Stimulated activated CD4-positive, alpha-beta T cell treated with anti-CD3 and anti-CD28 coated beads, TNF-alpha, amount 100 ng/mL, for 1 hour (primary cell): ENCODE measurements around the gene RPS23.
"Not testable (repeated sequence)": the region's sequence is repeated elsewhere in the genome, so short reads cannot be mapped to it uniquely, and the experiment has no call there.

Source experiments
- DNase-seq, 3 donors: peaks; one replicate each; pipeline ENCODE4 v3.0.0-alpha.2; 2020; ENCODE audit warnings: low read depth in 3 of 3, low spot score in 1 of 3

Gene RPS23

GRCh38 chr5:82290908-82291307 is 12.8 kb upstream of the RPS23 start:
- DNase-seq: no peak

GRCh38 chr5:82290005-82290404 is 11.9 kb upstream of the RPS23 start:
- DNase-seq: no peak

GRCh38 chr5:82287625-82288024 is 9.5 kb upstream of the RPS23 start:
- DNase-seq: no peak

- no peak for DNase-seq
Measured at GRCh38 chr5:82285206-82285605, 7.1 kb upstream of the RPS23 start.

GRCh38 chr5:82283893-82284292 is 5.7 kb upstream of the RPS23 start:
- no peak for DNase-seq

GRCh38 chr5:82278711-82279370 is 687 bp upstream of the RPS23 start:
- no peak for DNase-seq

- no peak for DNase-seq
Measured at GRCh38 chr5:82277613-82277986, 554 bp downstream of the RPS23 start.

GRCh38 chr5:82276800-82277612 is 1.1 kb downstream of the RPS23 start:
- no peak for DNase-seq

- DNase-seq: no peak
Measured at GRCh38 chr5:82275216-82275664, 2.9 kb downstream of the RPS23 start.

- DNase-seq: no peak
Measured at GRCh38 chr5:82274343-82275211, 3.6 kb downstream of the RPS23 start.

- not testable (repeated sequence) for DNase-seq
Measured at GRCh38 chr5:82273426-82273825, 4.7 kb downstream of the RPS23 start.

GRCh38 chr5:82272571-82273356 is 5.4 kb downstream of the RPS23 start:
- not testable (repeated sequence) for DNase-seq

GRCh38 chr5:82269363-82269762 is 8.8 kb downstream of the RPS23 start:
- not testable (repeated sequence) for DNase-seq

- not testable (repeated sequence) for DNase-seq
Measured at GRCh38 chr5:82267297-82267933, 10.7 kb downstream of the RPS23 start.

- no peak for DNase-seq
Measured at GRCh38 chr5:82265047-82265446, 13.1 kb downstream of the RPS23 start.

GRCh38 chr5:82259172-82259800 is 18.9 kb downstream of the RPS23 start:
- no peak for DNase-seq

GRCh38 chr5:82257729-82258128 is 20.4 kb downstream of the RPS23 start:
- DNase-seq: no peak

- DNase-seq: no peak
Measured at GRCh38 chr5:82257247-82257646, 20.9 kb downstream of the RPS23 start.

GRCh38 chr5:82255844-82256243 is 22.3 kb downstream of the RPS23 start:
- no peak for DNase-seq

- no peak for DNase-seq
Measured at GRCh38 chr5:82252744-82253143, 25.4 kb downstream of the RPS23 start.
